NCI-H2171 (cell line): ENCODE data around the gene ZC3HAV1.
"Not testable (repeated sequence)": the region's sequence is repeated elsewhere in the genome, so short reads cannot be mapped to it uniquely, and the experiment has no call there.

ENCODE experiments used
- DNase-seq: peaks from one replicate; lab custom pipeline; 2025; lab: John Stamatoyannopoulos, UW

The ZC3HAV1 gene

GRCh38 chr7:139086454-139086853 is 23.1 kb downstream of the ZC3HAV1 start:
- no peak for DNase-seq

- no peak for DNase-seq
These were observed 24.8 kb downstream of the ZC3HAV1 start for GRCh38 chr7:139084709-139085108.

GRCh38 chr7:139081584-139081983 is 27.9 kb downstream of the ZC3HAV1 start:
- no peak for DNase-seq

- no peak for DNase-seq
These were observed 28.6 kb downstream of the ZC3HAV1 start for GRCh38 chr7:139080905-139081304.

- no peak for DNase-seq
These were observed 29.7 kb downstream of the ZC3HAV1 start for GRCh38 chr7:139079861-139080260.

- no peak for DNase-seq
These were observed 30.6 kb downstream of the ZC3HAV1 start for GRCh38 chr7:139078911-139079310.

GRCh38 chr7:139078399-139078798 is 31.1 kb downstream of the ZC3HAV1 start:
- DNase-seq: no peak

- DNase-seq: not testable (repeated sequence)
These were observed 31.8 kb downstream of the ZC3HAV1 start for GRCh38 chr7:139077706-139078105.

- no peak for DNase-seq
These were observed 33.4 kb downstream of the ZC3HAV1 start for GRCh38 chr7:139075871-139076686.

GRCh38 chr7:139075031-139075652 is 34.4 kb downstream of the ZC3HAV1 start:
- peak; percentile 64 for DNase-seq

- DNase-seq: no peak
These were observed 36.7 kb downstream of the ZC3HAV1 start for GRCh38 chr7:139072796-139073195.

GRCh38 chr7:139071680-139072079 is 37.8 kb downstream of the ZC3HAV1 start:
- no peak for DNase-seq

GRCh38 chr7:139068544-139069399 is 40.7 kb downstream of the ZC3HAV1 start:
- DNase-seq: no peak

- no peak for DNase-seq
These were observed 43.2 kb downstream of the ZC3HAV1 start for GRCh38 chr7:139066315-139066714.

- DNase-seq: no peak
These were observed 44.2 kb downstream of the ZC3HAV1 start for GRCh38 chr7:139065323-139065722.

- no peak for DNase-seq
These were observed 48.1 kb downstream of the ZC3HAV1 start for GRCh38 chr7:139061416-139061815.

- DNase-seq: no peak
These were observed 48.8 kb downstream of the ZC3HAV1 start for GRCh38 chr7:139060695-139061237.

- no peak for DNase-seq
These were observed 49.6 kb downstream of the ZC3HAV1 start for GRCh38 chr7:139059905-139060304.

GRCh38 chr7:139058943-139059342 is 50.6 kb downstream of the ZC3HAV1 start:
- no peak for DNase-seq

GRCh38 chr7:139055674-139056073 is 53.8 kb downstream of the ZC3HAV1 start:
- no peak for DNase-seq

GRCh38 chr7:139054656-139055055 is 54.9 kb downstream of the ZC3HAV1 start:
- not testable (repeated sequence) for DNase-seq

GRCh38 chr7:139054101-139054500 is 55.4 kb downstream of the ZC3HAV1 start:
- DNase-seq: no peak
